HG03066 (cell line): Measurements from ENCODE around the gene CRYGB.
A peak's percentile ranks its signal among the peaks of the same experiment; 100 is the strongest.

Experiments
- ATAC-seq: cut with Tn5 transposase; IDR thresholded peaks from one replicate; pipeline ENCODE4 v1.9.1; 2021; ENCODE audit warnings: low read depth; ENCODE audit not compliant: unreplicated experiment

The CRYGB gene, protein sequence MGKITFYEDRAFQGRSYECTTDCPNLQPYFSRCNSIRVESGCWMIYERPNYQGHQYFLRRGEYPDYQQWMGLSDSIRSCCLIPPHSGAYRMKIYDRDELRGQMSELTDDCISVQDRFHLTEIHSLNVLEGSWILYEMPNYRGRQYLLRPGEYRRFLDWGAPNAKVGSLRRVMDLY

DNA sequence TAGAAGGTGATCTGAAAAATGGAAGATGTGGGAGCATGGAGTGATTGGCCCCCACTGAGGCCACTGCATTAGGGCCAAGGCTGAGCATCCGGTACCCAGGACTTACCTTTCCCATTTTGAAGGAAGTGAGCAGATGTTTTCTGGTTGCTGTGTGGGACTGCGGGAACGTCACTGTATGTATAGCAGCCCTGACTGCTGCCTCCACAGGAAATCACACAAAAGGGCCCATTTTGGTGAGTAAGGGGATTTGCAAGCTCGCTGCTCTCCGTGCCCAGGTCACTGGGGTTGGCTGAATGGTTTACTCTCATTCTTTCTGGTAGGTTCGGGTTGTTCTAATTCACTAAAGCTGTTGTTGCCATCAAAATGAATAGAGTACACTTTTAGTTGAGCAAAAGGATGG, at the start of gene CRYGB:
Gene CRYGB (minus strand): TSS at position 153 of the 400 bp plus-strand sequence. CDS start 38 bp downstream, at position 115.
- ATAC-seq: no peak

DNA sequence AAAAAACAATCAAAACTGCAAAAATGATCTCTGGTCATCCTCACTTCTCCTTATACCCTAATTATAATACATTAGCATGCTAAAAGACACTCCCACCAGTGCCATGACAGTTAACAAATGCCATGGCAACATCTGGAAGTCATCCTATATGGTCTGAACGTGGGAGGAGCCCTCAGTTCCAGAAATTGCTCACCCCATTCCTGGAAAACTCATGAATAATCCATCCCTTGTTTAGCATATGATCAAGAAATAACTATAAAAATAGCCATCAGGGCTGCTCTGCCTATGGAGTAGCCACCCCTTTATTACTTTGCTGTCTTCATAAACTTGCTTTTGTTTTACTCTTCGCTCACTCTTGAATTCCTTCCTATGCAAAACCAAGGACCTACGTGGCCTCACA, 49.6 kb upstream of the CRYGB start:
- no peak for ATAC-seq

DNA sequence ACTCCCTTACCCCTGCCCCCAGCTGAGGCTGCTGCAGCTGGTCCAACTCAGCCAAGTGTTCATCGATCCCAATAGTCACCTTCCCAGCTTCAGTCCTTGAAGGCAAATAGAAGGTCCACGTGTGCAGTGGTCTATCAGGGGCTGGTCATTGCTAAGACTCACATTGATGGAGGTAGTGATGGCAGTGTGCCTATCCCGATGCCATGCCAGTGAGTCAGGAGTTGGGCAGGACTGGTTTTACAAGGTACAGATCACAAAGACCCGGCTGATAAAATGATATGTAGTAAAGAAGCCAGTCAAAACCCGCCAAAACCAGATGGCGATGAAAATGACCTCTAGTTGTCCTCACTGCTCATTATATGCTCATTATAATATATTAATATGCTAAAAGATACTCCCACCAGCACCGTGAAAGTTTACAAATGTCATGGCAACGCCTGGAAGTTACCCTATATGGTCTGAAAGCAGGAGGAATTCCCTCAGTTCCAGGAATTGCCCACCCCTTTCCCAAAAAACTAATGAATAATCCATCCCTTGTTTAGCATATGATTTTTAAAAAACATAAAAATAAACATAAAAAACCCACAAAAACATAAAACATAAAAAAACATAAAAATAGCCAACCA, 46.8 kb upstream of the CRYGB start:
- ATAC-seq: no peak

DNA sequence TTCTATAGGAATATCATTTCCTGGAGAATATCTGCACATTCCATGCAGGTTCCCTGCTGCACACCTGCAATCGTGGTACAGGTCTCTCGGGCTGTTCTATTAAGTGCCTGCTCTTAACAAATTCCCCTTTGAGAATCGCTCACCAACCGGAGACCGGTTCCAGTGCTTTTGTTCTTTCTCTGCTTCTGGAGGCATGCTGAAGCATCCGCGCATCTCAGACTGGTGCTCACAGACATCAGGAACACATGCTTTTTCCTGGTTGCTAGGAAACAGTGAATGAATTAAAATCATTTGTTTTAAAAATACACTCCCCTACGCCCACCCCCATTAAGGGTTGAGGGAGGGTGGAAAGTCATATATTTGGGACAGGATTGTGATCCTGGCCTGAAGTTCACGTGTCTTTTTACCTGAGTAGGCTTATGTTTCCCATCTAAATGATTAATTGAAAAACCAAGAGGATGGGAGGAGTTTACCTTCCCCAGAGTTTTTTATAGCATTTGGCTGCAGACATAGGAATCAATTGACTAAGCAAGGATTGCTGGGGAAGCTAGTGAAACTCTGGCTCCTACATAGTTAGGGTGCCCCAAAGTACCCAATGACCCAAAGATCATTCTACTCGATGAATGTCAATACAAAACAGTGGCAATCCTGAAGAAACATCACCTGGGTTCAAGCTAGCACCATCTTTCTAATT, 44.0 kb upstream of the CRYGB start, which contains the start of gene C2orf80:
Gene C2orf80 (minus strand): TSS at position 221 of the 694 bp plus-strand sequence. CDS start 3,044 bp downstream, outside the sequence.
- no peak for ATAC-seq

DNA sequence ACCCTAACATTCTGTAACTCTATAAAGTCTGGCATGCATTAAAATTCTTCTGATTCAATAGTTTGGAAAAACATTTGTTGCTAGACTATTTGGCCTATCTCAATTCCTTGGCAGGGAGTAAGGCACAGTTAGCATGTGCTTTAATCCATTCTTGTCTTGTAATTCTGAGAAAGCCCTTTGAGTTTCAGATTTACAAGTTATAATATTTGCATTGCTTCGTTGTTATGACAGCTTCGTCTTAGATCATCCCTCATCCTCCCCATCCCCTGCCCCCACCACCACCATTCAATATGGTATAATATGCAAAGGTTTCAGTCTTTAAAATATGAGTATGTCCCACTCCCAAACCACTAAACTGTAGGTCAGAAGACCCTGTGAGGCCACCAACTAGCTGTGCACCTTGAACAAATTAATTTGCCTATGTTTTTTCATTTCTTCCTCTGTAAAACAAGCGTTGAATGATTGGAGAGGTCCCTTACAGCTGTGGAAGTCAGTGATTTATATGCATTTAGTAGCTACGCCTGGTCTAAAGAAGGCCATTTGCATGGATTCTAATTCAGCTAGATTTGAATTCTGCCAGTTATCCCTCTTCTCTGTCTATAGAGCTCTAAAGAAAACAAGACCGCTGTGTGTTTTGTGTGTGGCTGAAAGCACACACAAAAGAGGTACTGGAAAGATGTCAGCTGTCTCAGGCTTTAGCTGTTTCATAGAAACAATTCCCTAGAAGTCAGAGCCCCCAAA, 43.3 kb upstream of the CRYGB start:
- no peak for ATAC-seq

DNA sequence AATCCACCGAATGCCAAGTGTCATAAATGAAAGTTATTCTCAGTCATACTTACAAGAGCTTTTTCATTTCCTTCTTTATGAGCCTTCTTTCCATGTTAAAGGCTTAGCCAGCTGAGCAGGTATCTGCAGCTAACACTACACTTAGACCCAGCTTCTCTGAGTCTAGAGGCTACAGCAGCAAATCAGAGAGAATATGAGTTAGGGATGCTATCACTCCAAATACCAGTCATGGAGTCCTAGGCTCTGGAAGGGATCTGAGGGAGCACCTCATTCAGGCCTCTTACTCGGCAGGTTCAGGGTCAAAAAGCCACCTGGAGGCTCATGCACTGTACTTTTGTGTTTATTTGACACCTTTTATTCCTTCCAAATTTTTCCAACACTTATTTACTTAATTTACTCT, 40.9 kb upstream of the CRYGB start:
- ATAC-seq: no peak

DNA sequence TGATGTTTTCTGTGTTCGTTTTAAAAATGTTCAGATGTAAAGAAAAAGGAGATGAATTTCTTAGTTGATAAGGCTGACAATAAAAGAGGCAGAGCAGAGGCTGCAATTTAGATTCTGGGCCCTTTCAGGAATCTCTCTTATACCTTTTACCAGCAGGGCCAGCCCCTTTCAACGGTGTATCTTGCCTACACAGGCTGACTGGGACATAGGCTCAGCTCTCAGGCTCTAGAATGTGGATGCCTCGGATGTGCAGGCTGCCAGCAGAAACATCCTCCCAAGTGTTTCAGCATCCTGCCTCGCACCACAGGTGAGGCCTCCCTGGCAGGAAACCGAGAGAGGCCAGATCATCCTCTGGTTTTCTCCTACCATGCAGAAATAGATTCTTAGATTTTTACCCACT, 40.5 kb upstream of the CRYGB start:
- ATAC-seq: no peak

DNA sequence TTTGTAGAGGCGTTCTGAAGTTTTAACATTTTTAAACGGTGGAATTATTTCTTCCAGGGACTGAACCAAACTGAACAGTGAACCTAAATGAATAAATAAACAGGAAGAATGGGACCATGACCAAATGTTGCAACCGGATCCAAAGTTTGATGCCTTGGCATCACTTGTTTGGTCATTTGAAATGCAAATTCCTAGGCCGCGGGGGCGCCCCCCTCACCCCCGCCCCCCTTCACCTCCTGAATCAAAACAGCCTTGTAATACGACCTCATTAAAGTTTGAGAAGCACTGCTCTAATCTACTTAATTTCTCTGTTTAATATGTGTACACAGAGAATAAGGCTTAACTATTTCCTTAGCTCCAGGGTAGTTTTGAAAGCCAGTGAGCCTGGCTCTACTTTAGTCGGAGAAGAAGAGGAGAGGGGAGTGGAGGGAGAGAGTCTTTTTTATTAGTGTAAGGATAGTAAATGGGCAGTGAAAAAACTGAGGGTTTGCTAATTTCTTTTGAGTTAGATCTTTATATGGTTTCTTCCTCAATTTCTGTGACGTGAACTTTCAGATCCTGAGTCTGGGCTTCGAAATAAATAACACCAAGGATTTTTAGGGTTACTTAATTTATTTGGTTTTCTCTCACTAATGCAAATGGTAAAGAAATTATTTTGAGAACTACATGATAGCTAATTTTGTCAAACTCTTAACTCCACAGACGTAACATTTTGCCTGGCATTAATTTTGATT, 38.2 kb upstream of the CRYGB start:
- no peak for ATAC-seq

DNA sequence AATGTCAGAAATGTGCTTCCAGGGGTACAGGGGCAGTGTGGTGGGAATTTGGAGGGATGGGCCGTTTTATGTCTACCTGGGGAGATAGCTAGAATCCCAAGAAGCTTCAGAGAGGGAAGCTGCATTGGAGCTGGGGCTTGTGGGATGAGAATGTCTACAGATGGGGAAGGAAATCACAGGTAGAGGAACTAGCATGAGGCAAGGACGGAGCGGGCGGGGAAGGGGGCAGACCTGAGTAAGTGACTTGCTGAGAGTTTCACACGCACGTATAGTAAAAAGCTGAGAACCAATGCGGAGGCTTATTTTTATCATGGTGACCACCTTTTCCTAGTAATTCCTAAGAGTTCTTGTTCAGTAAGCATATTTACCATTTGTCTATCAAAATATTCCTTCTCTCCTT, 37.6 kb upstream of the CRYGB start:
- ATAC-seq: no peak

DNA sequence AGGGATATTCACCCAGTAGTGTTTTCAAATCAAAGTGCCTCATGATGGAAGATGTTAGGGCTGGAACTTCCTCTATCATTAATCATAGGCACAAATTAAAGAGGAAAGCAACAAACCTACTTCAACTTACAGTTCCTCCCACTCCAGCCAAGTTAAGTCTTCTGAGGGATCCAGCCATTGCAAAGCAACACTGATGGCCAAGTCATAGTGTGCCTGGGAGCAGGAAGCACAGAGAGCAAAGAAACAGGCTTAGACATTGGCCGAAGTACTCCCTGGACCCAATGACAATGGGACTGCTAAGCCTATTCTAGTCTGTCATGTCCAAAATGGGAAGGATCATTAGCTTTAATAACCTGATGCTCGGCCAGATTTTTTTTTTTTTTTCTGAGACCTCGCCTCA, 36.9 kb upstream of the CRYGB start:
- no peak for ATAC-seq

DNA sequence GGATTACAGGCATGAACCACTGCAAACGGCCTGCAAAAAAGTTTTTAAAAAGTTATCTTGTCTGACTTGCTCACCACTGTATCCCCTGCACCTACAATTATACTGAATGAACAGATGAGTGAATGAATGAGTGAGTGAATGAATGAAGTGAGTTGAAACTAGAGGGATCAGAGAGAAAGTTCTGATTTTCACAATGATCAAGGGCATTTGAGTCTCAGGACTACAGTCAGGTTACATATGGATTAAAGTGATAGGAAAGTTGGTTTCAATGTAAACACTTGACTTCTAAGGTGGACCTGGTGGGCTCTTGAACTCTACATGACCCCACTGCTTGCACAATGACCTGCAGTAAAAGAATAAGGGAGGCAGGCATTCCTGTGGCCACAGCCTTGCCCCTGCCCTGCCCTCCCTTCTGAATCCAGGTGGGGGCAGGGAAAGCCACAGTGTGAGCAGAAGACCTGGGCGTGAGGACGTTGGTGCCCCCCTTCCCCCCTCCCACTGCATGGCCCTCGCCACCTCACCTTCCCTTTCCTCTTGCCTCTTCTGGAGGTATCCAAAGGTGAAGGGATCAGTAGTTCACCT, 33.2 kb upstream of the CRYGB start:
- ATAC-seq: no peak

DNA sequence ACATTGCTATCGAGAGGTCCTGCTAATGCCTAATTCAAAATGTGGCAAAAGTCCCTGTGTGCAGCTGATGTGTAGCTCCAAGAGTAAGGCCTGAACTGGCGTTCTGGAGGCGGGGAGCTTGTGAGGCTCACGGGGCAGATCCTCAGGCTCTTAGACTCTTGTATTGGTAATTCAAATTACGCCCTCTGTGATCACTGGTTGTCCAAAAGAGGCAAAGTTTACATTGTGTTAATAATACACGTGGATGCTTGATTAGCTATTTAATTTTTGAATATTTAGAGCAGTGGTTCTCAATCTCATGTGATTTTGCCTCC, 29.8 kb upstream of the CRYGB start:
- ATAC-seq: no peak

DNA sequence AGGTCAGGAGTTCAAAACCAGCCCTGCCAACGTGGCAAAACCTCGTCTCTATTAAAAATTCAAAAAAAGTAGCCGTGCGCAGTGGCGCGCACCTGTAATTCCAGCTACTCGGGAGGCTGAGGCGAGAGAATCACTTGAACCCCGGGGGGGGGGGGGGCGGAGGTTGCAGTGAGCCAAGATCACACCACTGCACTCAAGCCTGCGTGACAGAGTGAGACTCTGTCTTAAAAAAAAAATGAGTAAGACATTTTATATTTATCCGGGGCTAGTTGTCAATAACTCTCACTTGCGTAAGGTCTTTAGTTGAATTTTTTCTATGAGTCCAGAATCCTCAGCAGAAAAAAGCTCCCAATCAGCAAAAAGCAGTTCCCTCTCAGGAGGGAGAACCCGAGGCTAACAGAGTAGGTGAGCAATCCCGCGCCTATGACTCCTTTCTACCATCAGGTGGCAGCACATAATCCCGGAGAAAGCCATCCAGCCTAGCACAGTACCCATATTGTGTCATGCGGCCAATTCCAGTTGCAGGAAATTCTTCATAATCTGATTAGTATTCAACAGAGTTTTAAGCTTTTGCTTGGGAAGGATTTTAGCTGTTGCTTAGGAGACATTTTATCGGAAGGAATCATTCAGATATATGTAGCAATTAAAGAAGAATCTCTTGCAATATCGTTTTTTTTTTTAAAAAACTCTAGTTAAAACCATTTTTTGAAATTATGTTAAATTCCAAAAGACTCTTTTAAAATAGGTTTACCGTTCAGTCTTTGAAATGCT, 29.3 kb upstream of the CRYGB start:
- peak; percentile 99 for ATAC-seq

DNA sequence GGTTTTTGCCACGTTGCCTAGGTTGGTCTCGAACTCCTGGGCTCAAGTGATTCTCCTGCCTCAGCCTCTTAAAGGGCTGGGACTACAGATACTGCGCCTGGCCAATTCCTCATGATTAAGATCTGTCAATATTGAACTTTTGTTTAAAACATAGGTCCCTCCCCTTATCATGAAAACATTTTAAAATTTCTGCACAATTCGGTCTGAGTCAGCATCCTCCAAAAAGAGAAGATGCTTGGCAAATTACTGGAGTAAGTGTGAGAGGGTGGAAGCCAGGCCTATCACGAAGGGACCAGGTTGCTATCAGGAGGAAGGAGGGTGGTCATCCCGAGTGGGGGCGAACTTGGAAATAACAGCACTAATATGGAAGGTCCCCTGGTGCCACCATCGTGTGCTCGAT, 28.2 kb upstream of the CRYGB start:
- no peak for ATAC-seq

DNA sequence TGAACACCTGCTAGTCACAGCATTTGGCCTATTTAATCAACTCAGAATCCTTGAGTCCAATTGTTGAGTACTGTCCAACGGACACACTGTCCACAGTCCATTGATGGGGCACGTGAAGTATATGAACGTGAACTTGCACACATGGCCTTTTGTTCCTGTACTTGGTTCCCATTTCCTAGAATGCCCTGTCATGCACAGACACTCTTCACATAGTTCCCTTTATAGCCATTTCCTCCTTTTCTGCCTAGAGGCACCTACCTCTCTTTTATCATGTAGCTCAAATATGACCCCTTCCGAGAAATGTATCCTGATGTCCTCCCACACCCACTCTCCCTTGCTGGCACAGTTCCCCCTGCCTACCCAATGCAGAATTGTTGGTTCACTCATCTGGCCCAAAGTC, 26.2 kb upstream of the CRYGB start:
- ATAC-seq: no peak

DNA sequence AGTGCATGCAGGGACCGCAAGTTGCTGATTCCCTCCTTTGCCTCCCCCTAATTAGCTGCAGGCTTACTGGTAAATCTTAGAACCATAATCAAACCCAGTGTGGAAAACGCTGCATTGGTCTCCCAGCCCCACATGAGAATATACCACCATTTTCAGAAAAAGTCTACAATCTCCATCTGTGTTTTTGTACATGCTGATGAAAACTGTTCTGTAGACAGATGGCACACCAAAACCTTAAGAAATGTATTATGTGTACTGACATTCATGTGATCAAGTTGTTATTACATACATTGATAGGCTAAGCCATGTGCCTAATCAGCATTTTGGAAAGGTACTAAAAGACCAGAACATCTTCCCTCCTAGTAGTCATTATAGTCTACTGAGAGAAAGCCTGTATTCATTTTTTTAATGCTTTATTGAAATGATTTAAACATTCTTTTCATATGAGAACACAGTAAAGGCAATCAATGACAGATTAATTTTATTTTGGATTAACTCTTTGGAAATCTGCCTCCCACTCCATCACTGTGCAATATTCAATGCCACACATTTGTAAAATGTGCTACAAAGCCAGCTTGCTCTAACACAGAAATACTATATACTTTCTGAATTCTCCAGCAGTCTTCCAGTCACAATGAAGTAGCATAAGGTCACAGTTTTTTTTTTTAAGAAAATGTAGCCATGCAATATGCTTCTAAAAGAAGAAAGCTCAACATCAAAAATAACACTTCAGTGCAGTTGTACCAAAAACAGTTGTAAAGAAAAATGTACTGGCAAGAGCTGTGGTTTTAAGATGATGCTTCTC, 19.2 kb upstream of the CRYGB start:
- no peak for ATAC-seq

DNA sequence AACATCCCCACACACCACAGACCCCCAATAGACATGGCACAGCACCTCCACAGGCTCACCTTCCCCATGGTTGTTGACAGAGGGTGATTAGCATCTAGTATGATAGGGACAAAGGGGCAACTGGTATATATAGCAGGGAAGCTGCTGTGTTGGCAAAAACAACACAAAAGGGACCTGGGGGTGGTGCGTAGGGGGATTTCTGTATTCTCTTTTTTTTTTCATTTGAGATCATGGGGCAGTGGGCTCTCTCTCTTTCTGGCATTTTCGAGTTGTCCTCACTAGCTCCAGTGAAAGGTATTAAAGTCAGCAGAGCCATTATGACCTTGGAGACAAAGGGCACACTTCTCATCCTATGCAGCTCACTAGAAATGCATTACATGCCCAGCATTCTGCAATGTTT, 17.5 kb upstream of the CRYGB start, which contains the start of gene CRYGA:
Gene CRYGA (minus strand): TSS at position 101 of the 400 bp plus-strand sequence. CDS start 33 bp downstream, at position 68.
- ATAC-seq: no peak

DNA sequence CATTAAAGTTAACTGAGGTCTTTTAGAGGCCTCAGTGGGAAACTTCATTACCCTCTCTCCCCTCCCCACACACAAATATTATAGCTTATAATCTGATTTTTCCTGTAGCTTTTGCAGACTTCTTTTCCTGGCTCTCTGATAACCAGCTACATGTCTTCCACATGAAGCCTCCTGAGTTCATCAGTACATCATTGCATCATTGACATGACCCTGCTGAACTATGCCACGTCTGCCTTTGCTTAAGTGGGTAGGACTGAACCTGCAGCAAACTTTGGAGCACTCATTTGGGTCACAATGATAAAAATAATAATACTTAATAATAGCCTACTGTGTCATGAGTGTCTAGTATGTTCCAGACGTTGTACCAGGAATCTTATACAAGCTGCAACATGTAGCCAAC, 10.5 kb upstream of the CRYGB start:
- no peak for ATAC-seq

DNA sequence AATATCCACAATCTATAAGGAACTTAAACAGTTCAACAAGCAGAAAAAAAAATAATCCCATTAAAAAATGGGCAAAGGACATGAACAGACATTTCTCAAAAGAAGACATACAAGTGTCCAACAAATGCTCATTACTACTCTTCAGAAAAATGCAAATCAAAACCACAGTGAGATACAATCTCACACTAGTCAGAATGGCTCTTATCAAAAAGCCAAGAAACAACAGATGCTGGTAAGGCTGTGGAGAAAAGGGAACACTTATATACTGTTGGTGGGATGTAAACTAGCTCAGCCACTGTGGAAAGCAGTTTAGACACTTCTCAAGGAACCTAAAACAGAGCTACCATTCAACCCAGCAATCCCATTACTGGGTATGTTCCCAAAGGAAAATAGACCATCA, 7.2 kb upstream of the CRYGB start:
- no peak for ATAC-seq
